ENCODE data around the gene C9. TPM values are rescaled to one million over a fixed set of nuclear protein-coding genes. Genes with fewer than 3 reads are reported as not detected.
A peak's percentile ranks its signal among the peaks of the same experiment; 100 is the strongest.

Gene C9
- total and polyA plus RNA-seq, 12 donors, result 0.17 TPM; not detected in 11

DNA sequence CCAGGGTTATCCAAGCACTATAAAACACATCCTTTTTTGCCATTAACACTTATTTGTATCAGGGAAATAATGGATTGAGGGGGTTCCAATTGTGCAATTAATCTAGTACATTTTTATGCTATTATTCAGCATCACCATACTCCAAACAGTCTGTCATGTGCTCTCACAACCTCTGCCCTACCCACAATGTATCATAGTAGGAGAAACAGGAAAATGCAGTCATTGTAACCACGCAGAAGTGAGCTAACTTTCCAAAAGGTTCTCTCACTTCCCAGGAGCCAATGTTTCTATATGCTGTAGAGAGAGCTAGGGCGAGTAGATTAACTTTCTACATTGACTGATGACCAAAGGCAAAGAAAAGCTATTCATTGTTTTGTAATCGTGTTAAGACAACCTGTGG lies 30.7 kb upstream of the C9 start:
- peaks cover 0 to 47% (median 23%) of the 10 kb centered on the region in 9 donors for H3K4me1 ChIP-seq
- TF ChIP-seq, protein P1, sequence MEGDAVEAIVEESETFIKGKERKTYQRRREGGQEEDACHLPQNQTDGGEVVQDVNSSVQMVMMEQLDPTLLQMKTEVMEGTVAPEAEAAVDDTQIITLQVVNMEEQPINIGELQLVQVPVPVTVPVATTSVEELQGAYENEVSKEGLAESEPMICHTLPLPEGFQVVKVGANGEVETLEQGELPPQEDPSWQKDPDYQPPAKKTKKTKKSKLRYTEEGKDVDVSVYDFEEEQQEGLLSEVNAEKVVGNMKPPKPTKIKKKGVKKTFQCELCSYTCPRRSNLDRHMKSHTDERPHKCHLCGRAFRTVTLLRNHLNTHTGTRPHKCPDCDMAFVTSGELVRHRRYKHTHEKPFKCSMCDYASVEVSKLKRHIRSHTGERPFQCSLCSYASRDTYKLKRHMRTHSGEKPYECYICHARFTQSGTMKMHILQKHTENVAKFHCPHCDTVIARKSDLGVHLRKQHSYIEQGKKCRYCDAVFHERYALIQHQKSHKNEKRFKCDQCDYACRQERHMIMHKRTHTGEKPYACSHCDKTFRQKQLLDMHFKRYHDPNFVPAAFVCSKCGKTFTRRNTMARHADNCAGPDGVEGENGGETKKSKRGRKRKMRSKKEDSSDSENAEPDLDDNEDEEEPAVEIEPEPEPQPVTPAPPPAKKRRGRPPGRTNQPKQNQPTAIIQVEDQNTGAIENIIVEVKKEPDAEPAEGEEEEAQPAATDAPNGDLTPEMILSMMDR (IDR thresholded peaks at IDR 0.05), result no peak
- H3K4me3 ChIP-seq, result no peak overlapping the region
- DNase-seq (no peak), ATAC-seq (peak in 1 of 8 donors; percentile 60)
- H3K27ac ChIP-seq, result peak overlapping the region in 1 of 10 donors; percentile 5
- H3K9me3 ChIP-seq, result no peaks in the 10 kb centered on the region
- H3K27me3 ChIP-seq, result no peaks in the 10 kb centered on the region
- intact Hi-C loops (cut with DNase I), result no loop called here
- peaks cover 0 to 69% (median 13%) of the 10 kb centered on the region in 9 donors for H3K36me3 ChIP-seq
- 63 to 71% methylated on average over 3 of the region's 3 CpGs for WGBS, 2 donors

DNA sequence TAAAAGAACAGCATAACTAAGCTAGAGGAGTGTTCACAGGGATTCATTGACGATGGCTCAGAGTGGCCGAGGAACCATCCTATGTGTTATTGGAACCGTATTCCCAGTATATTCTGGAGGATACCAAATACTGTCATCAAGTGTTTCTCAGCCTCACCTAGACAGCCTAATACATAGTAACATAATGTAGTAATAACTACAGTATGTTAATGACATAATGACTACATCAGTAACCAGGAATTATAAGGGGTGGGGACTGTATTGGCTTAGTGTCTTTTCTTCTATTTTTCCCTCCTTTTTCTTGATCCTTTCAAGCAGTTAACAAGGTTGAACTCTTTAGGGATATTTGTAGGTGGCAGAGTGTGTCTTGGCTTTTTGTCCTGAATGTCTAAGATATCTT lies 26.6 kb upstream of the C9 start:
- 98 to 100% methylated on average over 3 of the region's 3 CpGs for WGBS, 2 donors
- TF ChIP-seq, protein P1 (IDR thresholded peaks at IDR 0.05), result no peak
- peaks cover 0 to 88% (median 32%) of the 10 kb centered on the region in 9 donors for H3K36me3 ChIP-seq
- H3K4me3 ChIP-seq, result no peak overlapping the region
- H3K4me1 ChIP-seq, result peaks cover 0 to 14% (median 5%) of the 10 kb centered on the region in 9 donors
- no peaks in the 10 kb centered on the region for H3K27me3 ChIP-seq
- H3K9me3 ChIP-seq, result no peaks in the 10 kb centered on the region
- H3K27ac ChIP-seq, result no peak overlapping the region
- ATAC-seq (no peak), DNase-seq (no peak)
- intact Hi-C loops (cut with DNase I), result no loop called here

DNA sequence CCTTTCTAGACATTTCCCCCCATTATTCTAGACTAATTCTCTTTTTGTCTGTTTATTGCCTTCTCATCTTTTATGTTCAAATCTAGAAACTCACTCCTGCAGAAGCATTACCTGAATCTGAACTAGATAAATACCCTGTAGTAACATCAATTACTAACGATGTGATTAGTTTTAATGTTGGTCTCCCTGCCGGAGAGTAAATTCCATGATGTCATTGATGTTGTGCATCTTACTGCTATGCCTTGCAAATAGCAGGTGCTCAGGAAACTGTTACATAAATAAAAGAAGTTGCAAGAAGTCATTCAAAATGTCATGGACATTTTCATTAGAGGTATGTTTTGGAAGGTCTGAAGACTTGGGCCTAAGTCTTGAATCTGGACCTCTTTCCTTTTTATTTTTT lies 23.0 kb upstream of the C9 start:
- Histone ChIP-seq H3K27ac (no peak overlapping the region), H3K4me3 (no peak overlapping the region), H3K9me3 (no peaks in the 10 kb centered on the region), H3K36me3 (peaks cover 0 to 100% (median 36%) of the 10 kb centered on the region in 9 donors), H3K4me1 (peaks cover 0 to 3% (median 0%) of the 10 kb centered on the region in 9 donors), H3K27me3 (no peaks in the 10 kb centered on the region)
- TF ChIP-seq, protein P1 (IDR thresholded peaks at IDR 0.05), result no peak
- intact Hi-C loops (cut with DNase I), result no loop called here
- WGBS, 2 donors, result 92 to 95% methylated on average over 2 of the region's 2 CpGs
- DNase-seq, result no peak
- ATAC-seq, result no peak

DNA sequence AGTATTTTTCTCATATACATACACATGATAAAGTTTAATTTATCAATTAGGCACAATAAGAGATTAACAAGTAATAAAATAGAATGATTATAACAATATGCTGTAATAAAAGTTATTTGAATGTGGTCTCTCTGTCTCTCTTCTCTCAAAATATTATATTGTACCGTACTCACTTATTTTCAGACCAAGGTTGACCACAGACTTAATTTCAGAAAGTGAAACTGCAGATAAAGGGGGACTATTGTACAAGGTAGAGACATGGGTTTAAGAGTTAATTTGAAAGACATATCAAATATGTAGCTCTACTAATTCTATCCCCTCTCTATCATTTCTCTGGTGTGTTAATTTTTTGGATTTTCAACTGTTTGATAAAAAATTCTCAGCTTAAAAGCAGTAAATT lies 20.0 kb upstream of the C9 start:
- Histone ChIP-seq H3K36me3 (peaks cover 0 to 100% (median 41%) of the 10 kb centered on the region in 9 donors), H3K4me3 (no peak overlapping the region), H3K27ac (no peak overlapping the region), H3K9me3 (no peaks in the 10 kb centered on the region), H3K27me3 (no peaks in the 10 kb centered on the region), H3K4me1 (peaks cover 0 to 11% (median 0%) of the 10 kb centered on the region in 9 donors)
- intact Hi-C loops (cut with DNase I), result no loop called here
- no peak for DNase-seq
- WGBS, 2 donors, result 92 to 95% methylated on average over 1 of the region's 1 CpG
- no peak for ATAC-seq
- TF ChIP-seq, protein P1 (IDR thresholded peaks at IDR 0.05), result no peak
